HG02943 (cell line): Measurements from ENCODE around the gene FLYWCH2.
"Not testable (repeated sequence)": the region's sequence is repeated elsewhere in the genome, so short reads cannot be mapped to it uniquely, and the experiment has no call there.

Source experiments
- ATAC-seq: cut with Tn5 transposase; IDR thresholded peaks from one replicate; pipeline ENCODE4 v1.9.1; 2021; ENCODE audit warnings: mild to moderate bottlenecking, low read depth, moderate library complexity; ENCODE audit not compliant: unreplicated experiment

FLYWCH2 gene

DNA sequence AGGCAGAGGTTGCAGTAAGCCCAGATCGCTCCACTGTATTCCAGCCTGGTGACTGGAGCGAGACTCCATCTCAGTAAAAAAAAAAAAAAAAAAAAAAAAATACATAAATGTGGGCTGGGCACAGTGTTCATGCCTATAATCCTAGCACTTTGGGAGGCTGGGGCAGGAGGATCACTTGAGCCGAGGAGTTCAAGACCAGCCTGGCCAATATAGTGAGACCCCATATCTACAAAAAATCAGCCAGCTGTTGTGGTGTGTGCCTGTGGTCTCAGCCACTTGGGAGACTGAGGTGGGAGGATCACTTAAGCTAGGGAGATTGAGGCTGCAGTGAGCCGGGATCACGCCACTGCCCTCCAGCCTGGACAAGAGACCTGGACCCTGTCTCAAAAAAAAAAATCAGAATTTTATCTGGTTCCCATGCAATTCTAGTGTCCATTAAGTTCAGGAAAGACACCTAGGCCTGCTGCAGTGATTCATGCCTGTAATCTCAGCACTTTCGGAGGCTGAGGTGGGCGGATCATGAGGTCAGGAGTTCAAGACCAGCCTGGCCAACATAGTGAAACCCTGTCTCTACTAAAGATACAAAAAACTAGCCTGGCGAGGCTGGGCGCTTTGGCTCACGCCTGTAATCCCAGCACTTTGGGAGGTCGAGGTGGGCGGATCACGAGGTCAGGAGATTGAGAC is 48.4 kb downstream of the FLYWCH2 start:
- not testable (repeated sequence) for ATAC-seq

DNA sequence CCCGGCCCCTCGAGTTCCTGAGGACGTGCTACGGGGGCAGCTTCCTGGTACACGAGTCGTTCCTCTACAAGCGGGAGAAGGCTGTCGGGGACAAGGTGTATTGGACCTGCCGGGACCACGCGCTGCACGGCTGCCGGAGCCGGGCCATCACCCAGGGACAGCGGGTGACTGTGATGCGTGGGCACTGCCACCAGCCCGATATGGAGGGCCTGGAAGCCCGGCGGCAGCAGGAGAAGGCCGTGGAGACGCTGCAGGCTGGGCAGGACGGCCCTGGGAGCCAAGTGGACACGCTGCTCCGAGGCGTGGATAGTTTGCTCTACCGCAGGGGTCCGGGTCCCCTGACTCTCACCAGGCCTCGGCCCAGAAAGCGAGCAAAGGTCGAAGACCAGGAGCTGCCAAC is 50.1 kb downstream of the FLYWCH2 start:
- ATAC-seq = no peak

DNA sequence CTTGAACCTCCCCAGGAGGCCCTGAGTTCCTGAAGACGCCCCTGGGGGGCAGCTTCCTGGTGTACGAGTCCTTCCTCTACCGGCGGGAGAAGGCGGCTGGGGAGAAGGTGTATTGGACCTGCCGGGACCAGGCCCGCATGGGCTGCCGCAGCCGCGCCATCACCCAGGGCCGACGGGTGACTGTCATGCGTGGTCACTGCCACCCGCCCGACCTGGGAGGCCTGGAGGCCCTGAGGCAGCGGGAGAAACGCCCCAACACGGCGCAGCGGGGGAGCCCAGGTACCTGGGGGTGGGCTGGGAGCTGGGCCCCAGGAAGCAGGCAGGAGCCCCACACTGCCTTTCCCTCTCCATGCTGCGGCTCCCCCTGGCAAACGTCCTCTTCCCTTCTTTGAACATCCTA is 50.7 kb downstream of the FLYWCH2 start:
- ATAC-seq = no peak

DNA sequence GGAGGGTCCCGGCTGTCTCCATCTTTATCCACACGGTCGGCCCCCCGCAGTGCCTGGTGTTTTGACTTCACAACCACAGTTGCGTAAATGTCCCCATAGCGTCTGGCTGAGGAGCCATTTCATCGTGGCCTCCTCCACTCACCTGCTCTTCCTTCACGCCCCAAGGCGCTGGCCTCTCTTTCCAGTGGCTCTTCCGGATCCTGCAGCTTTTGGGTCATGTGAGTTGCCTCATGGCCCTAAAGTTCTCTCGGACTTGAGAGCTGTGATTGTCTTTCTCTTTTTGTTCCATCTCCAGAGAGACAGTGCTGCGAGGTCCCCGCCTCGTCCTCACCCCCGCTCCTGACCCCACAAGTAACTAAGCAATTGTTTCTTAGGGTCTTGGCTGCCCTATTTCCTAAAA is 51.4 kb downstream of the FLYWCH2 start:
- no peak for ATAC-seq

DNA sequence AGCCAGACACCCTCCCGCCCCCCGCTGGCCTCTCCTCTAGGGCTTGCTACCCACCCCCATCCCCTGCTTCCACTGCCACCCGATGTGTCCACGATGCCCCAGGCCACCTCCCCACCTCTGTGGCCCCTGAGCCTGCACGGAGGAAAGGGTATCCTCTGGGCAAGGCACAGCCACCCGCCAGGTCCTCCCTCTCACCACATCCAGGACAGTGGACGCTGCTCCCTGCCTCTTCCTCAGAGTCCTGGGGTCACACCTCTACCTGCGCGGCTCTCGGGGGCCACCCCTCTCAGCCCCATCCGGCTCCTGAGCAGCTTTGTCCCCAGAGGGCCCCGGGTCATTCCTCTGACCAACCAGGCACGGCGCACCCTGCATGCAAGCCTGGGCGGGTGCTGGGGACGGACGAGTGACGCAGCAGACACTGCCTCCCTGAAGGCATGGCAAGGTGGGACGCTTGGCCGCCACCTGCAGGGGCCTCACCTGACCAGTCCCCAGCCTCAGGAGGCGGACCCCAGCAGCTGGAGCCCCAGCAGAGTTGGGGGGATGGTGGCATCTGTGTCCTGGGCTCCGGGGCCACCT is 53.5 kb downstream of the FLYWCH2 start:
- no peak for ATAC-seq

DNA sequence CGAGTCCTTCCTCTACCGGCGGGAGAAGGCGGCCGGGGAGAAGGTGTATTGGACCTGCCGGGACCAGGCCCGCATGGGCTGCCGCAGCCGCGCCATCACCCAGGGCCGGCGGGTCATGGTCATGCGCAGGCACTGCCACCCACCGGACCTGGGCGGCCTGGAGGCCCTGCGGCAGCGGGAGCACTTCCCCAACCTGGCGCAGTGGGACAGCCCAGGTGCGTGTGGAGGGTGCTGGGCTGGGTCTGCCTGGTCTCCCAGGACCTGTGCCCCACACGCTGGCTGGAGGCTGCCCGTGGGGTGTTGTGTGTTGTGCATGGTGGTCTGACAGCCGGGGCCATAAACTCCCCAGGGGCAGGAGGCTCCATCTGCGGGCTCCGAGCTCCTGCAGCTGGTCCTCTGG is 54.2 kb downstream of the FLYWCH2 start:
- ATAC-seq = no peak

DNA sequence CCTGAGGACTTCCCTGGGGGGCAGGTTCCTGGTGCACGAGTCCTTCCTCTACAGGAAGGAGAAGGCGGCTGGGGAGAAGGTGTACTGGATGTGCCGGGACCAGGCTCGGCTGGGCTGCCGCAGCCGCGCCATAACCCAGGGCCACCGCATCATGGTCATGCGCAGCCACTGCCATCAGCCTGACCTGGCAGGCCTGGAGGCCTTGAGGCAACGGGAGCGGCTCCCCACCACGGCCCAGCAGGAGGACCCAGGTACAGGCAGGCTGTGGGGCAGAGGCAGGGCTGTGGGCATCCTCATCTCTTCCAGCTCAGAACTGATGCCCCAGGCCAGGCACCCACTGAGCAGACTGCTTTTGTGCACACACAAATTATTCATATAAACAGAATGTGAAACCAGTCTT is 55.2 kb downstream of the FLYWCH2 start:
- ATAC-seq = no peak

DNA sequence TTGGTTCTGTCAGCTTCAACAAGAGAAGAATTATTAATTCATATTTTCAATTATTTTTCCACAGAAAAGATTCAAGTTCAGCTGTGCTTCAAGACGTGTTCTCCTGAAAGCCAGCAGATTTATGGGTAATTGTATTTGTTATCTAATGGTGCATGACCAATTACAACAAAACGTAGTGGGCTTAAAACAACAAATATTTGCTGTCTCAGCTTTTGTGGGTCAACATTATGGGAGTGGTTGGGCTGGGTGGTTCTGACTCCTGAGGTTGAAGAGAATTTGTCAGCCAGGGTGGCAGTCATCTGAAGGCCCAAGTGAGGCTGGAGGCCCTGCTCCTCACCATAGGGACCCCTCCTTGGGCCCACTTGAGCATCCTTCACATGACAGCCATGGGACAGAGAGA is 57.0 kb downstream of the FLYWCH2 start:
- no peak for ATAC-seq

DNA sequence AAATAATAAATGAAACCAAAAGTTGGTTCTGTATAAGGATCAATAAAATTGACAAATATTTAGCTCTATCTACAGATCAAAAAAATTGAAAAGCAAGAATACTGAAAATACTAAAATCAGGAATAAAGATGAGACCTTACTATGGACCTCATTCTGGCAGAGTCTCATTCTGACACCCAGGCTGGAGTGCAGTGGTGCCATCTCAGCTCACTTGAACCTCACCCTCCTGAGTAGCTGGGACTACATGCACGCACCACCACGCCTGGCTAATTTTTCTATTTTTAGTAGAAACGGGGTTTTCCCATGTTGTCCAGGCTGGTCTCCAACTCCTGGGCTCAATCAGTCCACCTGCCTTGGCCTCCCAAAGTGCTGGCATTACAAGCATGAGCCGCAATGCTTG is 59.0 kb downstream of the FLYWCH2 start:
- ATAC-seq = no peak

DNA sequence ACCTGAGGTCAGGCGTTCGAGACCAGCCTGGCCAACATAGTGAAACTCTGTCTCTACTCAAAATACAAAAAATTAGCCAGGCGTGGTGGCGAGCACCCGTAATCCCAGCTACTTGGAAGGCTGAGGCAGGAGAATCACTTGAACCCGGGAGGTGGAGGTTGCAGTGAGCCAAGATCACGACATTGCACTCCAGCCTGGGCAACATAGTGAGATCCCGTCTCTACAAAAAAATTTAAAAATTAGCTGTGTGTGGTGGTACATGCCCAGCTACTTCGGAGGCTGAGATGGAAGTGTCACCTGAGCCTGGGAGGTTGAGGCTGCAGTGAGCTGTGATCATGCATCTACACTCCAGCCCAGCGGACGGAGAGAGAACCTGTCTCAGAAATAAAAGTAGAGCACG is 60.7 kb downstream of the FLYWCH2 start:
- not testable (repeated sequence) for ATAC-seq

DNA sequence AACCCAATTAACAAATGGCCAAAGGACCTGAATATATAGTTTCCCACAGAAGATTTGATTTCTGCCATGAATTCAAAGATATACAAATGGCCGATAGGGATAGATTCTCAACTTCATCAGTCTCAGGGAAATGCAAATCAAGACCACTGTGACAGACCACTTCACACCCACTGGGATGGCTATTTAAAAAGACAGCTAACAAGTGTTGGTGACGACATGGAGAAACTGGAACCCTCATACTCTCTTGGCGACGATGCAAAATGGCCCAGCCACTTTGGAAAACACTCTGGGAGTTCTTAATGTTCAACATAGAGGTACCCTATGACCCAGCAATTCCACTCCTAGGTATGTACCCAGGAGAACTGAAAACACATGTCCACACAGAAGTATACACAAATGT is 63.6 kb downstream of the FLYWCH2 start:
- ATAC-seq = no peak
